Right lobe of liver (tissue), 4 donors: ENCODE data around the gene RHBDF1.
"Not testable (repeated sequence)": the region's sequence is repeated elsewhere in the genome, so short reads cannot be mapped to it uniquely, and the experiment has no call there.

ENCODE experiments used
- CTCF ChIP-seq, 4 donors: fragments of 200-600 bp in 3 of 4; fragments of 450-650 bp in 1 of 4; IDR thresholded peaks; one replicate each; pipeline versions ENCODE4 v1.5.1 to v1.8.0; 2016 to 2022; ENCODE audit warnings: antibody characterized with exemption in 4 of 4, mild to moderate bottlenecking in 2 of 4
- POLR2A ChIP-seq: fragments of 450-650 bp; IDR thresholded peaks from one replicate; pipeline ENCODE4 v1.6.1; 2017; ENCODE audit warnings: antibody characterized with exemption, mild to moderate bottlenecking
- donor health status: DM: no; HTN: no; CAD: no.
- donor health status: DM: no; HTN: no; CAD: no.
- donor health status: DM: no; HTN: yes; CAD: no.

GRCh38 chr16:25926-26348, 46.5 kb downstream of the RHBDF1 start:
- not testable (repeated sequence) for TF ChIP-seq CTCF (IDR thresholded peaks at IDR 0.05); POLR2A
